ENCODE data around the gene TSC2.
"Not testable (repeated sequence)": the region's sequence is repeated elsewhere in the genome, so short reads cannot be mapped to it uniquely, and the experiment has no call there.

The TSC2 gene

DNA sequence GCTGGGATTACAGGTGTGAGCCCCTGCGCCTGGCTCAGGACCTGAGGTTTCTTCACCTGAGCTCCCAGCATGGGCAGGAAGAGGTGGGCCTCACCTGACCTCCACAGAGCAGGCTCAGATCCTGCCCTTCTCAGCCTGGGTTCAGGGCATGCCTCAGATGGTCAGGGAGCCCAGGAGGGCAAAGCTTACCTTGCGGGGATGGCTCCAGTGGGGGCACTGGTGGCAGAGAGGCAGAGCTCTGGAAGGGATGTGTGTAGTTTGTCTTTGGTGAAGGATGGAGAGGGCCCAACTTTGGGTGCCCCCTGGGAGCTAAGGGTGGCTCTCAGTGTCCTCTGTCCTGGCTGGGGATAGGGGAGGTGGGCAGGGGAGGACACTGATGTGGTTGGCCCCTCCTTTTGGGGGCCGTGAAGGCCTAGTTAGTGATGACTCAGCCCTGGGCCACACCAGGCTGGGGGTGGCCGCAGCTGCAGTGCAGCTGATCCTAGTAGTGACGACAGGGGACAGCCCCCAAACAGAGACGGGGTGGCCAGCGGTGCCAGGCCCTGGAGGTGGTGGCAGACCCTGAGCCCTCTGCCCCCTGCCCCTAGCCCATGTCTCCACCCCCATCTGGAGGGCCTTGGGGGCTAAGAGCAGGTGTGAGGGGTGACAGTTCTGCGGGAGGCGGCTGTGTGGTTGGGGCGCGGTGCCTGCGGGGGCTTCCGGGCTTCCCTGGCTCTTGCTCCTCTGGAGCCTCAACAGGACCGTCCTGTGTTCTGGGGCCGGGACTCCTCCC lies 15.3 kb upstream of the TSC2 start:
- no peak for DNase-seq

DNA sequence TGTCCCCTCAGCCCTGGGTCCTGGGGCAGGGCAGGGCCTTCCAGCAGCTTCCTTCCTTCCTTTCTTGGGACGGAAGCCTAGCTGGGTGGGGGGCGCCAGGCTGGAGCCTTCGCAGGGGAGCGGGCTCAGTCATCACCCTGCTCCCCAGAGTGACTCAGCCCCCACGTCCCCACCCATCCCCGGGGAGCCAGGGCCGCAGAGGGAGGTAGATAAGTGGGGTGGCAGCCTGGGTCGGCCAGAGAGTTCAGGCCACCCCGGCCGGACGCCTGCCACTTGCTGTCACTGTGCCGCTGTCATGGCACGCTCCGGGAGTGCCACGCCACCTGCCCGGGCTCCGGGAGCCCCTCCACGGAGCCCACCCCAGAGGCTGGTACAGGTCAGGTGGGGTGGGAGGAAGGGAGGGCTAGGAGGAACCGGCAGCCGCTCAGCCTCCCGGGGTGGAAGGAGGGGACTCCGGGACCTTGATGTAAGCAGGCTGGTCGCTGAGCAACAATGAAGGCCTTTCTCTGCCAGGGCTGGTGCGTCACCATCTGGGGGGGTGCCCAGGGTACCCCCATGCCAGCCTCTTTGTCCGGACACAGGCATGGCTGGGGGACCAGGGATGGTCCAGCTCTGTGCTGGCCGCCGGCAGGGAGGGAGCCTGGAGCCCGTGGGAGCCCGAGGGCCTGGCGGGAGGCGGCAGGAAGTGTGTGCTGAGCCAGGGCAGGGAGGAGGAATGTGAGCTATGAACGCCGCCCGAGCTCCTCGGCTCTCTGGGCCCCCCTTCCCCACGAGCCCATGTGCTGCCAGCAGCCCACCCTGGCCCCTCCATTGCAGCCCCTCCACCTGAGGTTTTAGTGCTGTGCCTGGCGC lies 14.5 kb upstream of the TSC2 start:
- no peak for DNase-seq

DNA sequence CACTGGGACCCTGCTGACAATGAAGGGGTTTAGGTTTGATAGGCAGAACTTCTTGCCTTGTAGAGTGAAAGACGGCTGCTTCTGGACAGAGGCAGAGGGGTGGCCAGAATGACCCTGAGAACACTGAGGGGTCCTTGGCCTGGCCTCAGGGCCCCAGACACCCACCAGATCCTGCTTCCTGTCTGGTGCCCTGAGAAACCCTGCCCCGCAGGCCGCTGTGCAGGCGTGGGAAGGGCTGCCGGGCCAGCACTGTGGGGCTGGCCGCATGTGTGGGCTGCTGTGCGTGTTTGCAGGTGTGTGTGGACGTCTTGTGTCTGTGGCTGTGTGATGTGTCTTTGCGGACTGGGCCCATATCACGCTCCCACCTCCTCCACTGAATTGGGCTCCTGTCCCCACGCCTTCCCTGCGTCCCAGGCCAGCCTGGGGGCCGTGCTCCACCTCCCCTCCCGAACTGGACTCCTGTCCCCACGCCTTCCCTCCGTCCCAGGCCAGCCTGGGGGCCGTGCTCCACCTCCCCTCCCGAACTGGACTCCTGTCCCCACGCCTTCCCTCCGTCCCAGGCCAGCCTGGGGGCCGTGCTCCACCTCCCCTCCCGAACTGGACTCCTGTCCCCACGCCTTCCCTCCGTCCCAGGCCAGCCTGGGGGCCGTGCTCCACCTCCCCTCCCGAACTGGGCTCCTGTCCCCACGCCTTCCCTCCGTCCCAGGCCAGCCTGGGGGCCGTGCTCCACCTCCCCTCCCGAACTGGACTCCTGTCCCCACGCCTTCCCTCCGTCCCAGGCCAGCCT lies 13.7 kb upstream of the TSC2 start:
- not testable (repeated sequence) for DNase-seq

DNA sequence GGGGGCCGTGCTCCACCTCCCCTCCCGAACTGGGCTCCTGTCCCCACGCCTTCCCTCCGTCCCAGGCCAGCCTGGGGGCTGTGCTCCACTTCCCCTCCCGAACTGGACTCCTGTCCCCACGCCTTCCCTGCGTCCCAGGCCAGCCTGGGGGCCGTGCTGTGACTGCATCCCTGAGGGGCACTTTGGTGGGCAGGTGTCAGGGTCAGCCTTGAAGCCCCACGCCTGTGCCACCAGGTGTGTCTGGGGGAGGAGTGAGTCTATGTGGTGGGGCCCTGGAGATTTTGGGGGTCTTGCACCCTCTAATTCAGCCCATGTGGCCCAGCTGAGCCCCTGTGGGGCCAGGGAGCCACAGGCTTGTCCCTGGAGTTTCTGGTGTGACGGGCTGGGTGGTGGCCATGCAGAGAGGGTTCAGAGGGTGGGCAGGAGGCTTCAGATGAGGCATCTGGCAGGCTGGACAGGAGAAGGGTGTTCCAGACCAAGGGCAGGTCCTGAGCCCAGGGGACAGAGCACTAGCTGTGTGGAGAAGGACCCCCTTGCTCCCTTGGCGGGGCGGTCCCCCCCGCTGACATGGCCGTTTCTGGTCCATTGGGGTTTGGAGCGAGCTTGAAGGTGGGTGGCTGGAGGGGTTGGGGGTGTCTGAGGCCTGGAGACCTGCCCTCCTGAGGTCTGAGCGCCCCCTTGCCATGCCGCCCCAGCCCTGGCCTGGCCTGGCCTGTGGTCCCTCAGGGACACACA lies 12.9 kb upstream of the TSC2 start:
- DNase-seq: no peak

DNA sequence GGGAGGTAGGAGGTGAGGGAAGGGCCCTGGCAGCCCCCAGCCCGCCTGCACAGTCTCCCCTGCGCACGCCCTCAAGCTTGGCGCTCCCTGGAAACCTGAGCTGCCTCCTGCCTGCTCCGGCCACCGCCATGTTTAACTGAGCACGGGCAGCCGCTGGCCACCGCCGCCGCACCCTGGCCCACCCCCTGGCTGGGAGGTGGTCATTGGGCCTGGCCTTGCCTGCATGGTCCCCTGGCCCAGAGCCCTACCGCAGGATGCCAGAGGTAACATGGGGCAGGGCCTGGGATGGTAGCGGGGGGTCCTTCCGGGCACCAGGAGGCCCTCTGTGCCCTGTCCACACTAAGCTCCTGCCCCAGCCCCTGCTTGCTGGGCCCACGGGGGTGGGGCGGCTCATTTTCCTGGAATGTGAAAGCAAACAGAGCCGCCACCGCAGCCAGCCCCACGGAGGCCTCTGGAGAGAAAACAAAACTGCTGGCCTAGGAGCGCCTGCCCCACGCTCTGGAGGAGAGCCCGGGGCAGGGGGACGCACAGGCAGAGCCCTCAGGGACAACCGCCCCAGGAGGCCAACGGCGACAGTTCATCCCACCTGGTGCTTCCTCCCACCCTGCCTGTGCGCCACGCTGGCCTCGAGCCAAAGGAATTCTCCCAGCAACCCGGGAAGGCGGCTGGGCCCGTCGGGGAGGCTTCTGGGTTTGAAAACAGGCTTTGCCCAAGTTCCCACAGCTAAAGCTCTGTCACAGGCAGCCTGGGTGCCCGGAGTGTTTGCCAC lies 12.2 kb upstream of the TSC2 start:
- no peak for DNase-seq

DNA sequence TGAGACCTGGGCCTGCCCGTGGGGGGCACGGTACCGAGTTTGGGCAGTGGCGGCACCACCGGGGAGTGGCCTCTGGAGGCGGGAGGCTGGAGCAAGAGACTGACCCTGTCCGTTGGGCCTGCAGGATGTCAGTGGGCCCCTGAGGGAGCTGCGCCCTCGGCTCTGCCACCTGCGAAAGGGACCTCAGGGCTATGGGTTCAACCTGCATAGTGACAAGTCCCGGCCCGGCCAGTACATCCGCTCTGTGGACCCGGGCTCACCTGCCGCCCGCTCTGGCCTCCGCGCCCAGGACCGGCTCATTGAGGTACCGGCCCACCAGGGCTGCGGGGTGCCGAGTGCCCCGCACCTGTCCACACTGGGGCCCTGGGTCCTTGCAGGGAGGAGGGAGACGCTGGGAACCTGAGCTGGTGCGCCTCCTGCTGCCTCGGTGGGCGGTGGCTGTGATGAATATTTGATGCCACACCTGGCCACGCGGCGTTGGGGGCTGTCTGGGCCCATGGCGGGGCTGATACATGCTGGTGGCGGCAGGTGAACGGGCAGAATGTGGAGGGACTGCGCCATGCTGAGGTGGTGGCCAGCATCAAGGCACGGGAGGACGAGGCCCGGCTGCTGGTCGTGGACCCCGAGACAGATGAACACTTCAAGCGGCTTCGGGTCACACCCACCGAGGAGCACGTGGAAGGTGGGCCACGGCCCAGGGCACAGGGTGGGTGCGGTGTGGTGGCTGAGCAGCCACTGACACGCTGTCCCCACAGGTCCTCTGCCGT lies 11.4 kb upstream of the TSC2 start:
- DNase-seq: no peak

DNA sequence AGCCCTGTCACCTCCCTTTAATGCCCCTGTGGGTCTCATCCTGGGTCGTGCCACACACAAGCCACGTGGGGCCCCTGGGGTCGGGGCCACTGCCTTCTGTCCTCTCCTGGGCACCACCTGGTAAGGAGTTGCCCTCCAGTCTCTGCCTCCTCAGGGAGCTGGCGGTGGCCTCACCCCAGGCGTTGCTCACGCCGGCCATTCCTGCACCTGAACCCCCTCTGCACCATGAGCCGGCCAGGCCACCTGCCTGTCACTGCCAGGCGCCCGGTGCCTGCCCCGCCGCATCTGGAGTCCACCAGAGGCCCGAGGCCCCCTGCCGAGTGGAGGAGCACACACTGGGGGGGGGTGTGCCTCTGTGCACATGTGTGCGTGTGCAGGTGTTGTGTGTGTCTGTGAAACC lies 10.7 kb upstream of the TSC2 start:
- DNase-seq: no peak

DNA sequence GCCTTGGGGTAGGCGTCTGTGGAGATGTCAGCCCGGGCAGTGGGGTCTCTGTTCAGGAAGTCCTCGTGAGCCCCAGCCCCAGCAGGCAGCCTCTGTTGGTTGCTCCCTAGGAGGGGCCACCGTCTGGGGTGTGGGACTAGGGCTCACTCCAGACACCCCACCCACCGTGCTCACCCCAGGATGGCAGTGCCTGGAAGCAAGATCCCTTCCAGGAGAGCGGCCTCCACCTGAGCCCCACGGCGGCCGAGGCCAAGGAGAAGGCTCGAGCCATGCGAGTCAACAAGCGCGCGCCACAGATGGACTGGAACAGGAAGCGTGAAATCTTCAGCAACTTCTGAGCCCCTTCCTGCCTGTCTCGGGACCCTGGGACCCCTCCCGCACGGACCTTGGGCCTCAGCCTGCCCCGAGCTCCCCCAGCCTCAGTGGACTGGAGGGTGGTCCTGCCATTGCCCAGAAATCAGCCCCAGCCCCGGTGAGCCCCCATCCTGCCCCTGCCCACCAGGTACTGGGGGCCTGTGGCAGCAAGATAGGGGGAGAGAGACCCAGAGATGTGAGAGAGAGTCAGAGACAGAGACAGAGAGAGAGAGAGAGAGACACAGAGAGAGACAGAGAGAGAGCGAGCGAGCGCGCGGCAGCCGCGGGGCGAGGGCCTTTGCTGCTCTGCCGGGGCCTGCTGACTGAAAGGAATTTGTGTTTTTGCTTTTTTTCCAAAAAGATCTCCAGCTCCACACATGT lies 10.0 kb upstream of the TSC2 start:
- DNase-seq: no peak

DNA sequence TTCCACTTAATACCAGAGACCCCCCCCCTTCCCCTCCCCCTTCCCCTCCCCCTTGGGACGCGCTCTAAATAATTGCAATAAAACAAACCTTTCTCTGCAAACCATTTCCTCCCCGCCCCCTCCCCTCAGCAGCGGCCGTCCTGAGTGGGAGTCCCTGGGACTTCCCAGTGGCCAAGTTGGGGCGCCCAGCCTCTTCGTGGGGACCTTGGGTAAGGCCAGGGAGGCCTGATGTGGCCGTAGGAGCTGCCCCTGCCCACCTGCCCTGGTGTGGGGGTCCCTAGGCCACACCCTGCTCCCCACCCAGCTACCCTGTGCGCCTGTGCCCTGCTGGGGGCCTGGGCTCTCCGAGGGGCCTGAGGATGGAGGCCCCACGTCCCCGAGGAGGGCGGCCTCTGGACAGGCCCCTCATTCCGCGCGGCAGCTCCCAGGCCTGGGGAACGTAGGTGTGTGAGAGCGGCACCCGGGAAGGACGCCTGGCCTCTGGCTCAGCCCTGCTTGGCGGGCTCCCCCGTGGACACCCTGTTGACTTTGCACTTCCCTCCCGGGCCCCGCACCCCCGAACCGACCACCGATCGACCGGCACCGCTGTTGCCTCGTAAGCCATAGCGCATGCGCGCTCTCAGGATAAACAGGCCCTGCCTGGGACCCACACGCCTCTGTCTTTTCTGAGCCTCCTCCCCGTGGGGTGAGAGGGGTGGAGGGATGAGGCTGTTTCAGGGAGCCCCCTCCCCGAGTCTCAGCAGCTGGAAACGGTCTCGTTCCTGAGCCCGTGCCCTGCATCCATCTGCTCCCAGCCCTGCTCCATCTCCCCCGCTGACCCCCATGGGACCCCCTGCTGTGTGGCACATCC lies 9.2 kb upstream of the TSC2 start:
- no peak for DNase-seq

DNA sequence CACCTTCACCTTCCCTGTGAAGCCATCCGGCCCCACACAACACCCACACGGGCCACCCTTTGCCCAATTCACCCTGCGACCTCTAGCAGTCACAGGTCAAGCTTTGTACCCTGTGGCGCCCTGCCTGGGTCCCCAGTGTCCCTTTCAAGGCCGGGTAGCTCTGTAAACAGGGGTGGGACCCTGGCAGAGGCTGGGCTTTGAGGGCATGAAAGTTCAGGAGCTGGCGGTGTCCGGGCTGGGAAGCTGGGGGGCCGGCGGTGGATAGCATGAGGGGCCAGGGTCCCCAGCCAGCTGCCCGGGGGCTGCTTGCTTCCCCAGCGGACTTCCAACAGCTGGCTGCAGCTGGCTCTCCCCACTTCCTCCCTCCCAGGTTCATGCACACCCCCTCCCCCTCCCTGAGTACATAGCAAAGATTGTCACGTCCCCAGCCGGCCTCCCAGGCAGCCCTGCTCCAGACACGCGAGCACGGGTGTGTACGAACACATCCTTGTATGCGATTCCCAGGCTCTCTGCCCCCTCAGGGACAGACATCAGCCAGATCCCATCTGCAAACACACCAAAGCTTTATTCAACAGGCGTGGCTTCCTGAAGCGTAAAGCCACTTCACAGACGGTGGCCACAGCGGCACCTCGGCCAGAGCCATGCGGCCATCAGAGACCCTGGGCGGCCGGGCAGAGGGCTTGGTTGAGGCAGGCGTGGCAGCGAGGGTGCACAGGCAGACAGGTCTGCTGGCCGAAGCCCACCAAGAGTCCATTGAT lies 8.3 kb upstream of the TSC2 start:
- DNase-seq: no peak

DNA sequence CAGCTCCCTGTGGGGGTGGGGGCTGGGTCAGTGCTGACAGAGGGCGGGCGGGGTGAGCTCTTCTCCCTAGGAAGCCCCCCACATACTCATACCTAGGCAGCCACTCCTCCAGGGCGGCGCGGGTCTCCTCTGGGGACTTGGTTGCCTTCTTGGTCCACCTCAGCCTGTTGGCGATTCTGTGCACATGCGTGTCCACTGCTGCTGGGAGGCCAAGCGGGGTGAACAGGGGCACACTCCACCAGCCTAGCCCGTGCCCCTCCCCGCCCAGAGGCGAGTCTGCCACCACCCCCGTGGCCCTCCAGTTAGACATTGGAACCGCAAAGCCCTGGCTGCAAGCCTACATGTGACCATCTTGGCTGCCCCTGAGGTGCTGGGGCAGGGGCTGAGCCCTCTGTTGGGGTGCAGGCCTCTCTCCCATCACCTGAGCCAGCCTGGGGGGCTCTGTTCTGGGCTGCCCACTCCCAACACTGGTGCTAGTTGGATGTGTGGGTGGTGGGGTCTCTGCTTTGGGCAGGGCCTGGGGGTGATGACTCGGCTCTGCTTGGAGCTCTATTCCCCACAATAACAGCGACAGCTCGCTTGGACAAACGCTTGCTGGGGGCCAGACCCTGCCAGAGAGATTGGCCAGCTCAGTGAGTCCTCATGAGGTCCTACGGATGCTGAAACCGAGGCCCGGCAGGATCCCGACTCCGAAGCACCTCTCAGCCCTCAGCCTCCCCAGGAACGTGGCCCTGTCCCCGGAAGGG lies 7.6 kb upstream of the TSC2 start:
- DNase-seq: no peak

DNA sequence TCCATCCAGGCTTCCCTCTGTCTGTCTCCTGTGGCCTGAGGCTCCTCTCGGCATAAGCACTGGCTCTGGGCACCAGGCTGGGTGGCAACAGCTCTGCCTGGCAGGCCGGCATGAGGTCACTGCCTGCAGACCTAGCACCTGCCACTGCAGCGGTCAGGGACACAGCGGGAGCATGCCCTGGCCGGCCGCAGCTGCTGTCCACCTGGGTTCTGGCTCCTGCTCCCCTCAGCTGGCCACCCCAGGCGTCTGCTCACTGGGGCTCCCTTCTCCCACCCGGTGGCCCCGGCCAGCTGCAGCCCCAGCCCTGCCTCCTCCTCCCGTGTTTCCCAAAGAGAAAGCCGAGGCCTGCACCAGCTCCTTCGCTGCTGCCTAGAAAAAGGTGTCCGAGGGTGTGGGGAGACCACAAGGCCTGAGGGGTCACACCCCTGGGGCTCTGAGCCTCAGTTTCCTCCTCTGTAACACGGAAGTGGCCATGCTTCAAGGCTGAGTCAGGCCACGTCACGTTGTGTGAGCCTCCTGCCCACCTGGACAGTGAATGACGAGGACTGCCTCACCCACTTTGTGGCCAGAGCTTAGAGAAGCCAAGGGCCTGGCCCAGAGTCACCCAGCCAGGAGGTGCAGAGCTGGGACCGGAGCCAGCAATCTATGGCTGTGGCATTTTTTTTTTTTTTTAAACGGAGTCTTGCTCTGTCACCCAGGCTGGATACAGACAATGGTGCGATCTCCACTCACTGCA lies 6.8 kb upstream of the TSC2 start:
- no peak for DNase-seq

DNA sequence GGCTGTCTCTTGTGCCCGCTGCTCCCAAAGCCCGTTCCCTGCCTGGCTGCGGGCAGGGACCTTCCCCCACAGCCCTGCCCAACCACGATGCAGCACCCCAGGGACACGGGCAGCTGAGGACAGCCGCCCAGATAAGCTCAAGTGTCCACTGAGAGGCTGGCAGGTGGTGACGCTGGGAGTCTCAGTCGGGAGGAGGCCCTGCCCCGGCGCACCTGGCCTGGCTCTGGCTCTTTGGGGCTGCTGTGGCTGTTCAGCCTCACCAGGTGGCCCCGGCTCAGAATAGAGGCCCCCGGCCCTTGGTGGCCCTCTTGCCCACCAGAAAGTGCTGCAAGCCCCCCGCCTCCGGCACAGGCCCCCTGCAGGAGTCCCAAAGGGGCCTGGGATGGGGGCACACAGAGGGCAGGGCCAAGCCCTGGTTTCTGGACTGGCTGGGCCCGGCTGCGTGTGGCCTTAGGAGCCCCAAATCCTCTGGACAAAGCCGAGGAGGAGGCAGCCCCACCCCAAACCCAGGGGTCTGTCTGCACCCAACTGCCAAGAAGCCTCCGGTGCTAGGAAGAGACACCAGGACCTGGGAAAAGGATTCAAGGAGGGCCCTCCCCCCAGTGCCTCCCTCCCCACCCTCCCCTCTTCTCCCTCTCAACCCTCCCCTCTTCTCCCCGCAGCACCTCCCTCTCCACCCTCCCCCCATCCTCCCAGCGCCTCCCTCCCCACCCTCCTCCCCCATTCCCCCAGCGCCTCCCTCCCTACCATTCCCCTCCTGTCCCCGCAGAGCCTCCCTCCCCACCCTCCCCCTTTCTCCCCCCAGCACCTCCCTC lies 5.4 kb upstream of the TSC2 start:
- DNase-seq: no peak

DNA sequence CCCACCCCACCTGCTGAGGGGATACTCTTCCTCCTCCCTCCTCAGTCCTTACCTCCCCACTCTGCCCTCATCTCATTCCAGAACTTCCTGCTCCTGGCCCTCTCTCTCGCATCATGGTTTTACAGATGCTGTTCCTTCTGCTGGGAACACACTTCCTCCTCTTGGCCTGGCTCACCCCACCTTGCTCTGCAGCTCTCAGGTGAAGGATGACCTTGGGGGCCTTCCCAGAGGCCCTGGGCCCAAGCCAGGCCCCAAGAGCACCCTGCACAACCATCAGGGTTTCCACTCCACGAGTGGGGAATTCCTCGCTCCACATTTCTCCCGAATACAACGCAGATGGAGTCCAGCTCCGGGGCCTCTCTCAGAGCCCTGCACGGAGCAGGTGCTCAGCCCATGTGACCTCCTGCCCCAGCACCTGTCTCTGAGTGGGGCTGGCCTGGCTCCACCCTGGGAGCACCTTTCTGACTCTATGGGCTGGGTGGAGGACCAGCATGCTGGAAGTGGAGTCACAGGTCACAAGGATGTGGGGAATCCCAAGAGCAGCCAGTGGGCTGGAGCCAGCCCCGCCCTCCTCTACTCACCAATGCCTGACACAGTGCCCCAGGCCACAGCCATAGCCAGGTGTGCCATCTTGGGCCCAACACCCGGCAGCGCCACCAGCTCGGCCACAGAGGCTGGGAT lies 4.7 kb upstream of the TSC2 start:
- no peak for DNase-seq

DNA sequence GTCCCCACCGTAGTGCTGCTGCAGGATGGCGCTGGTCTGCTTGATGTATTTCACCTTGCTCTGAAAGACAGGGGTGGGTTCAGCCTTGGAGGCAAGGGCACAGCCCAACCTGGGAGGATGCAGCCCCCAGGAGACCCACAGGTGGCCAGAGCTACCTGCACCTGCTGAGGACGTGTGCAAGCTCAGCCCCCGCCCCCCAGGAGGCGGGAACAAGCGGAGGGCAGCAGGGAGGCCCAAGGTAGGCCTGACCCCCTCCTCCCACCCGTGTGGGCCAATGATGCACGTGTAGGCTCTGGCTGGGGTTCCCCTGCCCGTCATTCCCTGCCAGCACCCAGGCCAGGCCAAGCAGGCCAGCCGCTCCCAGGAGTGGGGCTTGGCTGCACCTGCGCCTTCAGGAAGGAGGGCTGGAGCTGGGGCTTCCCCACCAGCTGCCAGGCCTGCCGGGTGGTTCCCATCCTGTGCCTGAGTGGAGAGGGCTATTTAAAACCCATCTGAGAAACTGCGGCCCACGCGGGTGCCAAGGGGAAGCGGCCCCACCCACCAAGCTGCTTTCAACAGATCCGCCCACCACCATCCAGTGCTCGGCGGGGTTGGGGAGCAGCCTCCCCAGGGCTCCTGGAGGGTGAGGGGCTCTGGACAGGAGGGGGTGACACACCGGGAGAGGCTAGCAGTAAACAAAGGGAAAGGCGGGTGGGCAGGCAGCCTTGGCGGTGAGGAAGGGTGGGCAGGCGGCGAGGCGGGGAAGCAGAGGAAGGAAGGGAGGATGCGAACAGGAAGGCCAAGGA lies 3.9 kb upstream of the TSC2 start:
- DNase-seq: no peak
